Left cardiac atrium (tissue), 4 donors: ENCODE measurements around the gene CLMN. TPM values are rescaled to one million over a fixed set of nuclear protein-coding genes. Genes with fewer than 3 reads are reported as not detected.

Experiments
- ATAC-seq, 2 donors: fragments of 200-7000 bp; cut with Tn5 transposase; one replicate each; pipeline ENCODE4 v1.9.1; 2020; ENCODE audit warnings: mild to moderate bottlenecking in 2 of 2, moderate library complexity in 2 of 2
- DNase-seq: peaks from one replicate; pipeline ENCODE4 v3.0.0-alpha.2; 2020
- intact Hi-C, 2 donors: fragments of 100-400 bp; cut with DNase I; formaldehyde crosslinking; loops; one replicate each; pipeline versions ENCODE4 v1.14.1 to v1.15.1; 2022 to 2023
- long read RNA-seq: library from polyadenylated mRNA; unstranded; transcript quantifications from one replicate; pipeline ENCODE4 v2.0.0, GENCODE V29; 2021
- total RNA-seq, 2 donors: library from RNA; stranded (reverse); fragmentation: NEBNext Ultra II Directional; extraction: Animal tissue kit (Norgen Biotek cat#: 25700); gene quantifications; one replicate each; pipeline ENCODE4 v1.2.1, GENCODE V29; 2021
- donor health status: DM: no; HTN: yes; CAD: no.
- donor health status: DM: no; HTN: yes; CAD: no; lungs with severe emphysema.
- donor health status: DM: yes; HTN: yes; CAD: no.
- donor health status: Dilated cardiomyopathy.

CLMN gene
- 10 to 100 TPM; 11.1 to 13.2 TPM for total RNA-seq
- long read RNA-seq, full-length matches to known transcripts, result 1 of 4 reads
- long read RNA-seq, partial matches to known transcripts, result 2 of 4 reads
- long read RNA-seq, other reads (novel, unspliced or antisense), result 1 of 4 reads

- ATAC-seq, result peak; percentile 57 to 82
- peak; percentile 48 for DNase-seq
- intact Hi-C loops, result no loop called here
These were observed at the start of gene CLMN for GRCh38 chr14:95319312-95320077. TSS of gene CLMN (minus strand) at chr14:95319908. CDS start at chr14:95319792, 116 bp downstream.

GRCh38 chr14:95365401-95365800, 45.7 kb upstream of the CLMN start:
- ATAC-seq, result no peak
- intact Hi-C loops, result no loop called here
- DNase-seq, result no peak

- no peak for ATAC-seq
- intact Hi-C loops, result no loop called here
- no peak for DNase-seq
These were observed 44.9 kb upstream of the CLMN start for GRCh38 chr14:95364481-95365209.

GRCh38 chr14:95363468-95363954, 43.8 kb upstream of the CLMN start:
- intact Hi-C loops, result no loop called here
- ATAC-seq (no peak), DNase-seq (no peak)

- intact Hi-C loops, result no loop called here
- DNase-seq (no peak), ATAC-seq (no peak)
These were observed 42.4 kb upstream of the CLMN start for GRCh38 chr14:95362138-95362494.

GRCh38 chr14:95361373-95362137, 41.8 kb upstream of the CLMN start:
- DNase-seq (no peak), ATAC-seq (peak; percentile 48 to 77)
- intact Hi-C loops, result no loop called here

- intact Hi-C loops, result no loop called here
- DNase-seq, result no peak
- no peak for ATAC-seq
These were observed 41.1 kb upstream of the CLMN start for GRCh38 chr14:95360828-95361227.

- ATAC-seq, result peak; percentile 35 to 64
- intact Hi-C loops, result no loop called here
- no peak for DNase-seq
These were observed 40.5 kb upstream of the CLMN start for GRCh38 chr14:95359994-95360826.

GRCh38 chr14:95356245-95356869, 36.6 kb upstream of the CLMN start:
- DNase-seq (no peak), ATAC-seq (no peak)
- intact Hi-C loops, result no loop called here

GRCh38 chr14:95355422-95355821, 35.7 kb upstream of the CLMN start:
- intact Hi-C loops, result no loop called here

GRCh38 chr14:95354834-95355233, 35.1 kb upstream of the CLMN start:
- ATAC-seq, result peak in 1 of 2 donors; percentile 59
- DNase-seq, result no peak
- intact Hi-C loops, result no loop called here

More at GRCh38 chr14:95355422-95355821, 35.7 kb upstream of the CLMN start:
- no peak for DNase-seq
- peak; percentile 46 to 55 for ATAC-seq

- DNase-seq, result no peak
- no peak for ATAC-seq
- intact Hi-C loops, result no loop called here
These were observed 34.0 kb upstream of the CLMN start for GRCh38 chr14:95353664-95354063.

- no peak for ATAC-seq
- intact Hi-C loops, result no loop called here
These were observed 33.3 kb upstream of the CLMN start for GRCh38 chr14:95353007-95353406.

GRCh38 chr14:95352481-95352880, 32.8 kb upstream of the CLMN start:
- intact Hi-C loops, result no loop called here
- DNase-seq (no peak), ATAC-seq (no peak)

More at GRCh38 chr14:95353007-95353406, 33.3 kb upstream of the CLMN start:
- no peak for DNase-seq

GRCh38 chr14:95349241-95349640, 29.5 kb upstream of the CLMN start:
- intact Hi-C loops, result no loop called here
- DNase-seq, result no peak

GRCh38 chr14:95348395-95349080, 28.8 kb upstream of the CLMN start:
- intact Hi-C loops, result no loop called here
- DNase-seq, result no peak
- ATAC-seq, result no peak

More at GRCh38 chr14:95349241-95349640, 29.5 kb upstream of the CLMN start:
- no peak for ATAC-seq

- DNase-seq, result no peak
- peak in 1 of 2 donors; percentile 37 for ATAC-seq
- intact Hi-C loops, result no loop called here
These were observed 27.1 kb upstream of the CLMN start for GRCh38 chr14:95346820-95347219.

- DNase-seq (no peak), ATAC-seq (no peak)
- intact Hi-C loops, result no loop called here
These were observed 26.6 kb upstream of the CLMN start for GRCh38 chr14:95346266-95346665.
